ENCODE data around the gene METTL21C.

METTL21C gene

GRCh38 chr13:102678339-102679107 is 16.3 kb downstream of the METTL21C start:
- TF ChIP-seq CTCF (IDR thresholded peaks at IDR 0.05; ENCODE audit: low read depth, low read length, missing control alignments): no peak
- in situ Hi-C loops (cut with HindIII; ENCODE audit: low sequenced_read_pairs): no loop called here
- DNase-seq (ENCODE audit: low read depth): no peak
- H3K4me3 ChIP-seq (ENCODE audit: low read depth, low read length): no peak overlapping the region

GRCh38 chr13:102677122-102677521 is 17.7 kb downstream of the METTL21C start:
- in situ Hi-C loops (cut with HindIII; ENCODE audit: low sequenced_read_pairs): no loop called here
- DNase-seq (ENCODE audit: low read depth): no peak
- H3K4me3 ChIP-seq (ENCODE audit: low read depth, low read length): no peak overlapping the region
- TF ChIP-seq CTCF (IDR thresholded peaks at IDR 0.05; ENCODE audit: low read depth, low read length, missing control alignments): no peak

GRCh38 chr13:102675115-102675514 is 19.7 kb downstream of the METTL21C start:
- DNase-seq (ENCODE audit: low read depth): no peak
- in situ Hi-C loops (cut with HindIII; ENCODE audit: low sequenced_read_pairs): no loop called here
- H3K4me3 ChIP-seq (ENCODE audit: low read depth, low read length): no peak overlapping the region
- no peak for TF ChIP-seq CTCF (IDR thresholded peaks at IDR 0.05; ENCODE audit: low read depth, low read length, missing control alignments)

- in situ Hi-C loops (cut with HindIII; ENCODE audit: low sequenced_read_pairs): no loop called here
- no peak overlapping the region for H3K4me3 ChIP-seq (ENCODE audit: low read depth, low read length)
- no peak for TF ChIP-seq CTCF (IDR thresholded peaks at IDR 0.05; ENCODE audit: low read depth, low read length, missing control alignments)
- DNase-seq (ENCODE audit: low read depth): no peak
These were observed 24.7 kb downstream of the METTL21C start for GRCh38 chr13:102670130-102670529.

- DNase-seq (ENCODE audit: low read depth): no peak
- in situ Hi-C loops (cut with HindIII; ENCODE audit: low sequenced_read_pairs): no loop called here
- TF ChIP-seq CTCF (IDR thresholded peaks at IDR 0.05; ENCODE audit: low read depth, low read length, missing control alignments): no peak
- H3K4me3 ChIP-seq (ENCODE audit: low read depth, low read length): no peak overlapping the region
These were observed 26.9 kb downstream of the METTL21C start for GRCh38 chr13:102667911-102668310.

- in situ Hi-C loops (cut with HindIII; ENCODE audit: low sequenced_read_pairs): no loop called here
- no peak for TF ChIP-seq CTCF (IDR thresholded peaks at IDR 0.05; ENCODE audit: low read depth, low read length, missing control alignments)
These were observed 27.8 kb downstream of the METTL21C start for GRCh38 chr13:102667023-102667422.

More at GRCh38 chr13:102667023-102667422, 27.8 kb downstream of the METTL21C start:
- no peak overlapping the region for H3K4me3 ChIP-seq (ENCODE audit: low read depth, low read length)
- no peak for DNase-seq (ENCODE audit: low read depth)

Measured in astrocyte of the cerebellum (primary cell).